ENCODE results near the gene PPP1R36. TPM values are rescaled to one million over a fixed set of nuclear protein-coding genes. Genes with fewer than 3 reads are reported as not detected.

PPP1R36 gene
- total RNA-seq, 1 donor from 2014 or later, result 0.82 TPM

GRCh38 chr14:64638625-64639024 is 88.9 kb downstream of the PPP1R36 start:
- FAIRE-seq, result no peak
- DNase-seq (ENCODE audit: low spot score in 2 of 2), result no peak

Small RNA genes lying within 50 kb of the gene (small RNA-seq; reads per million reads assigned to genes)
- not detected for gene AL049869.4

Other genes with a start within 250 kb of the PPP1R36 start
- gene MTHFD1, start 161.6 kb upstream of the PPP1R36 start, total RNA-seq, result 28.5 TPM
- 37.5 TPM for gene AKAP5, start 84.5 kb upstream of the PPP1R36 start, total RNA-seq
- gene ZBTB25, start 46.1 kb upstream of the PPP1R36 start, total RNA-seq, result 15.5 TPM
- 52.2 TPM for gene ZBTB1, start 45.2 kb upstream of the PPP1R36 start, total RNA-seq
- gene HSPA2, start 9.2 kb upstream of the PPP1R36 start, total RNA-seq, result 9.0 TPM
- 7.3 TPM for gene PLEKHG3, start 154.5 kb downstream of the PPP1R36 start, total RNA-seq